IMR-90 (cell line): ENCODE data around the gene ZNF814. TPM values are rescaled to one million over a fixed set of nuclear protein-coding genes. Genes with fewer than 3 reads are reported as not detected.

ENCODE experiments used
- ATAC-seq: fragments of 200-7000 bp; cut with Tn5 transposase; 2 replicates; pipeline ENCODE4 v1.9.1; 2020; ENCODE audit warnings: low read depth, mild to moderate bottlenecking, moderate library complexity
- BruUV-seq: library from RNA; stranded (reverse); fragments of 400-500 nt; replicated peaks from 2 replicates; lab custom pipeline; 2021; lab: Mats Ljungman, UMichigan
- CTCF ChIA-PET: fragments of 300-600 bp; formaldehyde crosslinking; extraction: SDS; loops from one replicate; lab custom pipeline; 2021; ENCODE audit warnings: antibody characterized with exemption; lab: Yijun Ruan, JAX
- POLR2A ChIA-PET: fragments of 300-600 bp; sonication (Branson Sonifier 250); formaldehyde crosslinking; loops from one replicate; lab custom pipeline; 2022; ENCODE audit warnings: antibody characterized with exemption; ENCODE audit not compliant: unreplicated experiment; lab: Charles Lee
- DNase-seq: peaks from one replicate; pipeline ENCODE4 v3.0.0; 2013
- H2AFZ ChIP-seq: replicated peaks from 2 replicates; pipeline ENCODE3; 2013; ENCODE audit warnings: low read length, mild to moderate bottlenecking; ENCODE audit not compliant: poor library complexity
- H2AK5ac ChIP-seq: 2 replicates; pipeline ENCODE4 v1.6.1; 2013; ENCODE audit warnings: low read depth, low read length, inconsistent platforms
- H2AK9ac ChIP-seq: replicated peaks from 2 replicates; pipeline ENCODE3; 2013; ENCODE audit warnings: mild to moderate bottlenecking, low read depth, low read length, moderate library complexity; ENCODE audit not compliant: poor library complexity
- H2BK120ac ChIP-seq: 2 replicates; pipeline ENCODE4 v1.6.1; 2013; ENCODE audit warnings: low read depth, low read length, inconsistent platforms
- H2BK15ac ChIP-seq: 3 replicates; pipeline ENCODE4 v1.6.1; 2013; ENCODE audit warnings: low read depth, low read length, inconsistent platforms
- H2BK20ac ChIP-seq: 2 replicates; pipeline ENCODE4 v1.6.1; 2013; ENCODE audit warnings: low read depth, mild to moderate bottlenecking, inconsistent platforms, low read length, moderate library complexity
- H2BK5ac ChIP-seq: 2 replicates; pipeline ENCODE4 v1.6.1; 2013; ENCODE audit warnings: mild to moderate bottlenecking, low read depth, low read length, inconsistent platforms; ENCODE audit not compliant: poor library complexity, severe bottlenecking
- H3K14ac ChIP-seq: replicated peaks from 2 replicates; pipeline ENCODE4 v1.6.1; 2013; ENCODE audit warnings: low read depth, low read length, inconsistent platforms
- H3K18ac ChIP-seq: 2 replicates; pipeline ENCODE4 v1.6.1; 2013; ENCODE audit warnings: low read depth, low read length, control low read depth
- H3K23ac ChIP-seq: 2 replicates; pipeline ENCODE4 v1.6.1; 2013; ENCODE audit warnings: low read depth, low read length, inconsistent platforms
- H3K27ac ChIP-seq: 2 replicates; pipeline ENCODE4 v1.5.1; 2013; ENCODE audit warnings: mild to moderate bottlenecking, control low read depth, low read length; ENCODE audit not compliant: insufficient read depth
- H3K27me3 ChIP-seq: 2 replicates; pipeline ENCODE4 v1.6.1; 2013; ENCODE audit warnings: low read length; ENCODE audit not compliant: control insufficient read depth, insufficient read depth
- H3K36me3 ChIP-seq: 2 replicates; pipeline ENCODE4 v1.6.1; 2013; ENCODE audit warnings: low read length, mixed read lengths; ENCODE audit not compliant: control insufficient read depth, insufficient read depth
- H3K4ac ChIP-seq: 2 replicates; pipeline ENCODE4 v1.6.1; 2013; ENCODE audit warnings: low read depth, low read length, inconsistent platforms
- H3K4me1 ChIP-seq: 2 replicates; pipeline ENCODE4 v1.6.1; 2013; ENCODE audit warnings: low read length, mixed read lengths; ENCODE audit not compliant: control insufficient read depth, insufficient read depth
- H3K4me2 ChIP-seq: 2 replicates; pipeline ENCODE4 v1.6.1; 2013; ENCODE audit warnings: low read depth, mild to moderate bottlenecking, control low read depth, low read length, moderate library complexity
- H3K4me3 ChIP-seq: 2 replicates; pipeline ENCODE4 v1.5.1; 2013; ENCODE audit warnings: low read depth, mild to moderate bottlenecking, control low read depth, low read length, moderate library complexity; ENCODE audit not compliant: insufficient read depth
- H3K56ac ChIP-seq: 2 replicates; pipeline ENCODE4 v1.6.1; 2013; ENCODE audit warnings: low read length, inconsistent platforms; ENCODE audit not compliant: insufficient read depth; ENCODE audit errors: extremely low read depth
- H3K79me1 ChIP-seq, 2 experiments: 2 replicates each; pipeline ENCODE4 v1.6.1; 2013; ENCODE audit warnings: low read length in 2 of 2, inconsistent platforms in 1 of 2, low read depth in 1 of 2
- H3K9ac ChIP-seq: 2 replicates; pipeline ENCODE4 v1.6.1; 2013; ENCODE audit warnings: low read depth, low read length, control low read depth
- H3K9me1 ChIP-seq: 2 replicates; pipeline ENCODE4 v1.6.1; 2013; ENCODE audit warnings: low read length, inconsistent platforms; ENCODE audit not compliant: insufficient read depth
- H3K9me3 ChIP-seq: 2 replicates; pipeline ENCODE4 v1.6.1; 2013; ENCODE audit warnings: low read length; ENCODE audit not compliant: control insufficient read depth, insufficient read depth
- H4K20me1 ChIP-seq: 2 replicates; pipeline ENCODE4 v1.6.1; 2013; ENCODE audit warnings: low read length, inconsistent platforms; ENCODE audit not compliant: insufficient read depth
- H4K5ac ChIP-seq: 2 replicates; pipeline ENCODE4 v1.6.1; 2013; ENCODE audit warnings: mild to moderate bottlenecking, low read depth, low read length, control low read depth
- H4K8ac ChIP-seq, 2 experiments: 2 replicates each; pipeline ENCODE4 v1.6.1; 2013; ENCODE audit warnings: low read depth in 2 of 2, low read length in 2 of 2, control low read depth in 1 of 2, inconsistent platforms in 1 of 2
- H4K91ac ChIP-seq: 2 replicates; pipeline ENCODE4 v1.6.1; 2013; ENCODE audit warnings: low read depth, low read length, inconsistent platforms; ENCODE audit not compliant: insufficient read depth
- CHD1 ChIP-seq: IDR thresholded peaks from 2 replicates; pipeline ENCODE4 v1.6.1; 2012; ENCODE audit warnings: low read depth, low read length, improper control_type of control experiment
- CTCF ChIP-seq: conservative IDR thresholded peaks from 2 replicates; pipeline ENCODE4 v1.5.1; 2012; ENCODE audit warnings: mild to moderate bottlenecking, low read depth, low read length, improper control_type of control experiment
- ELK1 ChIP-seq: fragments of 150-350 bp; IDR thresholded peaks from 2 replicates; pipeline ENCODE4 v1.6.1; 2016; ENCODE audit warnings: low read depth, mild to moderate bottlenecking, low read length, moderate library complexity, borderline replicate concordance
- FOS ChIP-seq: fragments of 150-350 bp; IDR thresholded peaks from 2 replicates; pipeline ENCODE4 v1.6.1; 2016; ENCODE audit warnings: low read depth, low read length
- MAFK ChIP-seq: IDR thresholded peaks from 2 replicates; pipeline ENCODE4 v1.6.1; 2012; ENCODE audit warnings: low read depth, low read length, improper control_type of control experiment
- MAZ ChIP-seq: IDR thresholded peaks from 2 replicates; pipeline ENCODE4 v1.6.1; 2012; ENCODE audit warnings: low read depth, mild to moderate bottlenecking, low read length, improper control_type of control experiment, moderate library complexity, borderline replicate concordance
- MXI1 ChIP-seq: IDR thresholded peaks from 2 replicates; pipeline ENCODE4 v1.6.1; 2012; ENCODE audit warnings: low read depth, mild to moderate bottlenecking, low read length, moderate library complexity, borderline replicate concordance
- NFE2L2 ChIP-seq: fragments of 150-350 bp; IDR thresholded peaks from 2 replicates; pipeline ENCODE4 v1.6.1; 2016; ENCODE audit warnings: low read depth, mild to moderate bottlenecking, low read length
- POLR2A ChIP-seq: IDR thresholded peaks from 2 replicates; pipeline ENCODE4 v1.6.1; 2012; ENCODE audit warnings: mild to moderate bottlenecking, low read depth, low read length
- RFX5 ChIP-seq: IDR thresholded peaks from 2 replicates; pipeline ENCODE4 v1.8.0; 2012; ENCODE audit warnings: low read depth, mild to moderate bottlenecking, low read length, moderate library complexity
- SMC3 ChIP-seq: fragments of 150-350 bp; IDR thresholded peaks from 2 replicates; pipeline ENCODE4 v1.6.1; 2016; ENCODE audit warnings: low read depth, mild to moderate bottlenecking, antibody characterized with exemption, low read length, moderate library complexity
- USF2 ChIP-seq: fragments of 150-350 bp; IDR thresholded peaks from 2 replicates; pipeline ENCODE4 v1.6.1; 2017; ENCODE audit warnings: mild to moderate bottlenecking, antibody characterized with exemption, low read length, low read depth
- WGBS, 2 experiments: methylation state at CpG; one replicate each; pipeline versions ENCODE4 v1.1.5 to v1.1.7; 2013; ENCODE audit warnings: missing lambda C conversion rate in 2 of 2; ENCODE audit not compliant: insufficient read length in 1 of 2; ENCODE audit errors: extremely low coverage in 2 of 2; 5-methylcytosine and 5-hydroxymethylcytosine counted together
- dilution Hi-C: fragments of 300-500 bp; cut with HindIII; formaldehyde crosslinking; loops from one replicate; pipeline ENCODE4 v1.14.3; 2018; ENCODE audit warnings: low sequenced_read_pairs; ENCODE audit not compliant: unreplicated experiment
- in situ Hi-C: fragments of 300-500 bp; cut with MboI; formaldehyde crosslinking; loops from 3 replicates; pipeline ENCODE4 v1.14.3; 2019; ENCODE audit warnings: low sequenced_read_pairs, inconsistent platforms, mixed read lengths
- intact Hi-C: fragments of 100-400 bp; cut with micrococcal nuclease; formaldehyde crosslinking; loops from 2 replicates; pipeline ENCODE4 v1.10.0; 2022
- polyA plus RNA-seq, 3 experiments: library from polyadenylated mRNA; depleted of rRNA; stranded (reverse); fragments of >200 nt; gene quantifications; 2 replicates each; pipeline ENCODE4 v1.2.3, GENCODE V29; 2012; ENCODE audit warnings: low replicate concordance in 1 of 3
- total RNA-seq: library from RNA; depleted of rRNA; stranded (reverse); fragments of >200 nt; gene quantifications from 2 replicates; pipeline ENCODE4 v1.2.3, GENCODE V29; 2012

ZNF814 gene
- total and polyA plus RNA-seq, 2 of the 4 experiments (the other 2 are of a cell fraction), result 3.9 to 5.9 TPM

- no peak for TF ChIP-seq MXI1
Observed at GRCh38 chr19:57887195-57887941, 1.5 kb downstream of the ZNF814 start (continued).

GRCh38 chr19:57886046-57886445 is 2.8 kb downstream of the ZNF814 start:
- Histone ChIP-seq H3K56ac (no peak overlapping the region), H2BK20ac (no peak overlapping the region), H3K79me1 (peaks cover 16 to 25% of the 10 kb centered on the region in 2 experiments), H4K5ac (no peak overlapping the region), H3K27me3 (no peaks in the 10 kb centered on the region), H4K20me1 (no peaks in the 10 kb centered on the region), H3K14ac (no peak overlapping the region), H2AFZ (no peak overlapping the region), H3K9ac (no peak overlapping the region), H4K8ac (no peak overlapping the region), H3K36me3 (peaks cover 5% of the 10 kb centered on the region), H4K91ac (no peak overlapping the region), H3K27ac (no peak overlapping the region), H3K4me2 (no peak overlapping the region), H2AK9ac (no peak overlapping the region), H3K9me3 (peaks cover 3% of the 10 kb centered on the region; the same call in 1 of the 2 replicates), H3K4me3 (no peak overlapping the region), H2BK120ac (no peak overlapping the region), H2AK5ac (no peak overlapping the region), H3K23ac (no peak overlapping the region), H3K4me1 (peaks cover 2% of the 10 kb centered on the region; the same call in 1 of the 2 replicates), H3K18ac (no peak overlapping the region), H2BK5ac (no peak overlapping the region), H3K9me1 (no peaks in the 10 kb centered on the region), H3K4ac (no peak overlapping the region), H2BK15ac (no peak overlapping the region)
- intact Hi-C loops, result no loop called here
- no peak for ATAC-seq
- in situ Hi-C loops, result no loop called here
- dilution Hi-C loops, result no loop called here
- TF ChIP-seq NFE2L2, result no peak
- no peak for TF ChIP-seq USF2
- no peak for TF ChIP-seq ELK1
- TF ChIP-seq MXI1, result no peak
- no peak for TF ChIP-seq SMC3
- TF ChIP-seq CHD1, result no peak
- TF ChIP-seq POLR2A, result no peak
- TF ChIP-seq RFX5, result no peak
- no peak for TF ChIP-seq FOS
- TF ChIP-seq MAZ, result no peak
- TF ChIP-seq MAFK, result no peak
- no peak for TF ChIP-seq CTCF
- WGBS, 2 experiments, result no CpG with 5 or more reads among the region's 3 CpGs
- POLR2A ChIA-PET, result no interaction called here
- CTCF ChIA-PET, result interaction anchor here (0.6 kb wide), 1 partner anchor 997 kb away, joined by 5 read pairs; no protein-coding TSS in a partner anchor
- BruUV-seq, result no TSS peak
- DNase-seq, result no peak
